Parathyroid adenoma (tissue), 2 donors: ENCODE measurements around the gene DCAF6.

Experiments
- H2AFZ ChIP-seq: fragments of 300-600 bp; sonication (generic); one replicate; pipeline ENCODE4 v1.7.0; 2017; ENCODE audit warnings: antibody characterized with exemption, mild to moderate bottlenecking
- H3K27ac ChIP-seq: fragments of 300-600 bp; sonication (generic); one replicate; pipeline ENCODE4 v1.7.0; 2017
- H3K27me3 ChIP-seq: fragments of 300-600 bp; sonication (generic); one replicate; pipeline ENCODE4 v1.7.0; 2017; ENCODE audit warnings: low read length; ENCODE audit not compliant: control insufficient read depth, insufficient read depth
- H3K36me3 ChIP-seq: fragments of 300-600 bp; sonication (generic); one replicate; pipeline ENCODE4 v1.7.0; 2017; ENCODE audit warnings: low read length; ENCODE audit not compliant: control insufficient read depth, insufficient read depth
- H3K4me1 ChIP-seq: fragments of 300-600 bp; sonication (generic); one replicate; pipeline ENCODE4 v1.7.0; 2017; ENCODE audit warnings: control low read depth
- H3K4me2 ChIP-seq: fragments of 300-600 bp; sonication (generic); one replicate; pipeline ENCODE4 v1.7.0; 2017; ENCODE audit warnings: low read length
- H3K4me3 ChIP-seq: fragments of 300-600 bp; sonication (generic); one replicate; pipeline ENCODE4 v1.7.0; 2017; ENCODE audit warnings: low read depth, low read length
- H3K79me2 ChIP-seq: fragments of 300-600 bp; sonication (generic); one replicate; pipeline ENCODE4 v1.7.0; 2017; ENCODE audit warnings: control low read depth
- H3K9ac ChIP-seq: fragments of 300-600 bp; sonication (generic); one replicate; pipeline ENCODE4 v1.7.0; 2017; ENCODE audit warnings: mild to moderate bottlenecking
- H3K9me3 ChIP-seq: fragments of 300-600 bp; sonication (generic); one replicate; pipeline ENCODE4 v1.7.0; 2017; ENCODE audit warnings: low read length; ENCODE audit not compliant: control insufficient read depth
- TF ChIP-seq, protein P1 (sequence below): fragments of 300-600 bp; sonication (generic); IDR thresholded peaks from one replicate; pipeline ENCODE4 v1.7.0; 2017; ENCODE audit warnings: antibody characterized with exemption, mild to moderate bottlenecking
- donor health status: primary hyperparathyroidism.

The DCAF6 gene

DNA sequence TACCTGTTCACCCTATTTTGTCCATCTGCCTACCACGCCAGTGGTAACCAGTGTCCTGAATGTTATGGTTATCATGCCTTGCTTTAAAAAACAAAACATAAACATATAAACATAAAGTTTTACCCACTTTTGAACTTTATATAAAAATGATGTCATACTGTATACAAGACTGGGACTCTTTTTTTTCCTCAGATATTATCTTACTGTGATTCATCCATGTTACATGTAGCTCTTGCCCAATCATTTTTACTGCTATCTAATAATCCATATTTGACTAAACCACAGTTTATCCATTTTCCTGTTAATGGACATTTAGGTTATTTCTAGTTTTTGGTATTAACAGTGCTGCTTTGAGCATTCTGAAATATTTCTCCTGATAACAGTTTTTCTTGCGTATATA, 121.4 kb downstream of the DCAF6 start:
- TF ChIP-seq, protein P1, sequence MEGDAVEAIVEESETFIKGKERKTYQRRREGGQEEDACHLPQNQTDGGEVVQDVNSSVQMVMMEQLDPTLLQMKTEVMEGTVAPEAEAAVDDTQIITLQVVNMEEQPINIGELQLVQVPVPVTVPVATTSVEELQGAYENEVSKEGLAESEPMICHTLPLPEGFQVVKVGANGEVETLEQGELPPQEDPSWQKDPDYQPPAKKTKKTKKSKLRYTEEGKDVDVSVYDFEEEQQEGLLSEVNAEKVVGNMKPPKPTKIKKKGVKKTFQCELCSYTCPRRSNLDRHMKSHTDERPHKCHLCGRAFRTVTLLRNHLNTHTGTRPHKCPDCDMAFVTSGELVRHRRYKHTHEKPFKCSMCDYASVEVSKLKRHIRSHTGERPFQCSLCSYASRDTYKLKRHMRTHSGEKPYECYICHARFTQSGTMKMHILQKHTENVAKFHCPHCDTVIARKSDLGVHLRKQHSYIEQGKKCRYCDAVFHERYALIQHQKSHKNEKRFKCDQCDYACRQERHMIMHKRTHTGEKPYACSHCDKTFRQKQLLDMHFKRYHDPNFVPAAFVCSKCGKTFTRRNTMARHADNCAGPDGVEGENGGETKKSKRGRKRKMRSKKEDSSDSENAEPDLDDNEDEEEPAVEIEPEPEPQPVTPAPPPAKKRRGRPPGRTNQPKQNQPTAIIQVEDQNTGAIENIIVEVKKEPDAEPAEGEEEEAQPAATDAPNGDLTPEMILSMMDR: no peak
- no peak overlapping the region for H3K27ac ChIP-seq

GRCh38 chr1:168064216-168064615, 127.7 kb downstream of the DCAF6 start:
- Histone ChIP-seq H3K79me2 (no peaks in the 10 kb centered on the region), H3K9me3 (no peaks in the 10 kb centered on the region), H3K9ac (no peak overlapping the region), H2AFZ (no peak overlapping the region), H3K4me2 (no peak overlapping the region), H3K36me3 (no peaks in the 10 kb centered on the region), H3K27me3 (no peaks in the 10 kb centered on the region), H3K4me3 (no peak overlapping the region), H3K4me1 (no peaks in the 10 kb centered on the region), H3K27ac (no peak overlapping the region)
- TF ChIP-seq, protein P1: no peak

More for the DNA sequence above, 121.4 kb downstream of the DCAF6 start:
- no peaks in the 10 kb centered on the region for H3K4me1 ChIP-seq
- no peak overlapping the region for H3K4me3 ChIP-seq
- no peaks in the 10 kb centered on the region for H3K79me2 ChIP-seq
- H2AFZ ChIP-seq: no peak overlapping the region
- H3K36me3 ChIP-seq: no peaks in the 10 kb centered on the region
- no peaks in the 10 kb centered on the region for H3K9me3 ChIP-seq
- no peaks in the 10 kb centered on the region for H3K27me3 ChIP-seq
- H3K4me2 ChIP-seq: no peak overlapping the region
- H3K9ac ChIP-seq: no peak overlapping the region

GRCh38 chr1:168065506-168065905, 129.0 kb downstream of the DCAF6 start:
- Histone ChIP-seq H3K4me3 (no peak overlapping the region), H3K36me3 (no peaks in the 10 kb centered on the region), H3K4me1 (no peaks in the 10 kb centered on the region), H3K4me2 (no peak overlapping the region), H3K79me2 (no peaks in the 10 kb centered on the region), H2AFZ (no peak overlapping the region), H3K27me3 (no peaks in the 10 kb centered on the region), H3K27ac (no peak overlapping the region), H3K9me3 (no peaks in the 10 kb centered on the region), H3K9ac (no peak overlapping the region)
- TF ChIP-seq, protein P1: no peak

GRCh38 chr1:168069384-168069783, 132.9 kb downstream of the DCAF6 start:
- H3K79me2 ChIP-seq: no peaks in the 10 kb centered on the region
- H3K27me3 ChIP-seq: no peaks in the 10 kb centered on the region
- no peaks in the 10 kb centered on the region for H3K36me3 ChIP-seq
- H3K4me1 ChIP-seq: no peaks in the 10 kb centered on the region
- no peak overlapping the region for H3K9ac ChIP-seq
- H3K4me2 ChIP-seq: no peak overlapping the region
- no peak overlapping the region for H3K27ac ChIP-seq
- TF ChIP-seq, protein P1: no peak
- no peaks in the 10 kb centered on the region for H3K9me3 ChIP-seq
- H2AFZ ChIP-seq: no peak overlapping the region
- no peak overlapping the region for H3K4me3 ChIP-seq

DNA sequence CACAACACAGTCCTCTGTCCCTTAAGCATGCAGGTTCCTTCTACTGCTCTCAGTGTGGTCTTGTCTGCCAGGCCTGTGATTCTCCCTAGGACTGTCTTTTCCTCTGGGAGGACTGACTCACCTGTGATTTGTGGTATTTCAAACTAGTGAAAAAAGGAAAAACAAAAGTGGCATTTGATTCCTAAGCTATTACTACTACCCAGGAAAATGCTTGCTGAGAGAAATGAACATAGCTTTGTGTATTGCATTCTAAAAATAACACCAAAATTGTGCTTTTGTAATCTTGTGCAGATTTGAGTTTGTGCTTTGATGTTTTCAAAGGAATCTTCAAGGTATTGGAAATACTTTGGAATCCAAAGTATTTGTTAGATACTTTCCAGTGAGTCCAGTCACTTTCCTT, 143.3 kb downstream of the DCAF6 start:
- Histone ChIP-seq H3K9me3 (no peaks in the 10 kb centered on the region), H3K9ac (no peak overlapping the region), H3K27me3 (no peaks in the 10 kb centered on the region), H2AFZ (no peak overlapping the region), H3K4me1 (peaks cover 10% of the 10 kb centered on the region), H3K27ac (no peak overlapping the region), H3K36me3 (no peaks in the 10 kb centered on the region), H3K4me2 (no peak overlapping the region), H3K4me3 (no peak overlapping the region), H3K79me2 (no peaks in the 10 kb centered on the region)
- TF ChIP-seq, protein P1: no peak
